Measurements from ENCODE around the gene CXCR3. TPM values are rescaled to one million over a fixed set of nuclear protein-coding genes. Genes with fewer than 3 reads are reported as not detected.
"Not testable (repeated sequence)": the region's sequence is repeated elsewhere in the genome, so short reads cannot be mapped to it uniquely, and the experiment has no call there.

CXCR3 gene
- total and polyA plus RNA-seq, 4 donors = not detected

- no peak for DNase-seq (ENCODE audit: low read depth in 4 of 6, low spot score in 6 of 6)
- H3K27ac ChIP-seq (ENCODE audit: low read depth, low read length) = no peak overlapping the region
- no peak overlapping the region for H3K4me3 ChIP-seq (ENCODE audit: low read depth, low read length)
- H3K36me3 ChIP-seq (ENCODE audit: control insufficient read depth, insufficient read depth, low read length) = peaks cover 17% of the 10 kb centered on the region
- no peaks in the 10 kb centered on the region for H3K4me1 ChIP-seq (ENCODE audit: control insufficient read depth, insufficient read depth, low read length)
- H3K27me3 ChIP-seq (ENCODE audit: control insufficient read depth, insufficient read depth, low read length) = no peaks in the 10 kb centered on the region
- H3K9me3 ChIP-seq (ENCODE audit: control insufficient read depth, insufficient read depth, low read length) = no peaks in the 10 kb centered on the region
- 60% methylated on average over 2 of the region's 2 CpGs for WGBS (ENCODE audit: insufficient coverage)
These were observed 44.7 kb downstream of the CXCR3 start for GRCh38 chrX:71573590-71573989.

DNA sequence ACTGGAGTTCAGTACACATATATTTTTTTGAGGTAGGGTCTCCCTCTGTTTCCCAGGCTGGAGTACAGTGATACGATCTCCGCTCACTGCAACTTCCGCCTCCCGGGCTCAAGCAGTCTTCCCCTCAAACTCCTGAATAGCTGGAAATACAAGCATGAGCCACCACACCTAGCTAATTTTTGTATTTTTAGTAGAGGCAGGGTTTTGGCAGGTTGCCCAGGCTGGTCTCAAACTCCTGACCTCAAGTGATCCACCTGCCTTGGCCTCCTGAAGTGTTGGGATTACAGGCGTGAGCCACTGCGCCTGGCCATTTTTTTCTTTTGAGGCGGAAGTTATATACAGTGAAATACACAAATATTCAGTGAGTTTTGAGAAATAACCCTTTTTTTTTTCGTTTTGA lies 46.9 kb downstream of the CXCR3 start:
- H3K27me3 ChIP-seq (ENCODE audit: control insufficient read depth, insufficient read depth, low read length); H3K9me3 ChIP-seq (ENCODE audit: control insufficient read depth, insufficient read depth, low read length); H3K36me3 ChIP-seq (ENCODE audit: control insufficient read depth, insufficient read depth, low read length); DNase-seq (ENCODE audit: low read depth in 4 of 6, low spot score in 6 of 6); H3K4me1 ChIP-seq (ENCODE audit: control insufficient read depth, insufficient read depth, low read length); H3K27ac ChIP-seq (ENCODE audit: low read depth, low read length); H3K4me3 ChIP-seq (ENCODE audit: low read depth, low read length): not testable (repeated sequence)
- WGBS (ENCODE audit: insufficient coverage) = no CpG with 5 or more reads among the region's 8 CpGs

Other genes with a start within 250 kb of the CXCR3 start
- 100 to 1,000 TPM; 136 to 187 TPM for gene OGT, start 85.4 kb downstream of the CXCR3 start, total RNA-seq
- 100 to 1,000 TPM; 111 to 118 TPM for gene OGT, start 85.4 kb downstream of the CXCR3 start, polyA plus RNA-seq (ENCODE audit: insufficient read length in 2 of 2)
- gene GCNA, start 40.1 kb downstream of the CXCR3 start, total RNA-seq = 1 to 10 TPM; 1.7 to 3.1 TPM
- gene GCNA, start 40.1 kb downstream of the CXCR3 start, polyA plus RNA-seq (ENCODE audit: insufficient read length in 2 of 2) = 1 to 10 TPM; 3.4 to 3.7 TPM
- under 1 TPM in 1 of 2 donors, not detected in 1; 0.88 TPM for gene CXorf49, start 99.8 kb upstream of the CXCR3 start, total RNA-seq
- not detected for gene CXorf49, start 99.8 kb upstream of the CXCR3 start, polyA plus RNA-seq (ENCODE audit: insufficient read length in 2 of 2)
- gene CXorf49B, start 144.8 kb upstream of the CXCR3 start, total RNA-seq = under 1 TPM in 1 of 2 donors, not detected in 1; 0.88 TPM
- gene CXorf49B, start 144.8 kb upstream of the CXCR3 start, polyA plus RNA-seq (ENCODE audit: insufficient read length in 2 of 2) = not detected